ENCODE measurements around the gene TRMT1L. TPM values are rescaled to one million over a fixed set of nuclear protein-coding genes. Genes with fewer than 3 reads are reported as not detected.

The TRMT1L gene
- total RNA-seq, 1 experiment from 2014 or later, result 28.3 TPM

- Histone ChIP-seq H3K9me2 (ENCODE audit: insufficient read depth) (no peaks in the 10 kb centered on the region), H2AFZ (ENCODE audit: low read depth, low read length, poor library complexity, severe bottlenecking) (no peak overlapping the region), H3K4me1 (ENCODE audit: control insufficient read depth in 1 of 2, insufficient read depth in 2 of 2, low read length in 2 of 2) (peaks cover 0 to 19% of the 10 kb centered on the region in 2 experiments; a peak in 2 of 4 replicates), H3K9ac (ENCODE audit: low read length) (no peak overlapping the region), H3K27ac (ENCODE audit: low read depth, low read length) (no peak overlapping the region), H3K27me3 (ENCODE audit: insufficient read depth, low read length) (no peaks in the 10 kb centered on the region), H3K79me2 (ENCODE audit: insufficient read depth, low read length) (peaks cover 14% of the 10 kb centered on the region), H4K20me1 (ENCODE audit: insufficient read depth) (no peaks in the 10 kb centered on the region), H3K9me3 (ENCODE audit: control insufficient read depth in 1 of 2, insufficient read depth in 1 of 2, low read depth in 1 of 2, low read length in 2 of 2) (no peaks in the 10 kb centered on the region), H3K4me2 (ENCODE audit: low read length) (0 out of 2 replicates have a peak overlapping the region, but pooled peaks have one; percentile 23), H3K4me3 (replicated peaks in 1 of 2; ENCODE audit: low read depth in 1 of 2, low read length in 2 of 2) (no peak overlapping the region), H3K36me3 (ENCODE audit: control insufficient read depth in 1 of 2, insufficient read depth in 2 of 2, low read length in 2 of 2) (no peaks in the 10 kb centered on the region)
- intact Hi-C loops (cut with micrococcal nuclease), result loop anchor here (5.0 to 10.0 kb wide), 2 partner anchors 155 to 173 kb away; partner anchors contain the start of gene IVNS1ABP
- CTCF ChIA-PET, result interaction anchor here (3.1 kb wide), 1 partner anchor 10 kb away, joined by 25 read pairs; no protein-coding TSS in a partner anchor
- no peak for ATAC-seq
- RAD21 ChIA-PET (ENCODE audit: low non-redundant PET in 1 of 2, low total read pairs in 2 of 2, uncharacterized antibody in 2 of 2, unreplicated experiment in 2 of 2), result no interaction called here
- DNase-seq (ENCODE audit: low read depth, low spot score), result no peak
- POLR2A ChIA-PET, result no interaction called here
- BruUV-seq (replicated peaks), result no TSS peak
- no peak for TF ChIP-seq SP1 (IDR thresholded peaks at IDR 0.05; ENCODE audit: low read depth)
- no peak for TF ChIP-seq REST (IDR thresholded peaks at IDR 0.05; ENCODE audit: low read depth)
- no peak for TF ChIP-seq ELF1 (IDR thresholded peaks at IDR 0.05; ENCODE audit: borderline replicate concordance, low read depth)
- TF ChIP-seq TCF7L2 (IDR thresholded peaks at IDR 0.05; ENCODE audit: borderline replicate concordance, extremely low read depth, insufficient read depth, insufficient read length), result no peak
- TF ChIP-seq SRF (IDR thresholded peaks at IDR 0.05; ENCODE audit: low read depth), result no peak
- TF ChIP-seq EZH2 (IDR thresholded peaks at IDR 0.05), result no peak
- no peak for TF ChIP-seq FOSL1 (IDR thresholded peaks at IDR 0.05; ENCODE audit: low read depth)
- no peak for TF ChIP-seq ATF3 (IDR thresholded peaks at IDR 0.05)
Measured at GRCh38 chr1:185159966-185160365, 3.2 kb upstream of the TRMT1L start.

Measured in HCT116 (cell line).